ENCODE measurements around the gene TPP1. TPM values are rescaled to one million over a fixed set of nuclear protein-coding genes. Genes with fewer than 3 reads are reported as not detected.

TPP1 gene
- total and polyA plus RNA-seq, 7 donors = 13.2 to 60.3 (median 47.9) TPM

GRCh38 chr11:6596239-6596877, 22.9 kb downstream of the TPP1 start:
- 81 to 87% methylated on average over 5 of the region's 5 CpGs for WGBS, 2 donors
- intact Hi-C loops (cut with DNase I) = no loop called here
- H3K36me3 ChIP-seq = peaks cover 17 to 53% (median 23%) of the 10 kb centered on the region in 4 donors
- no peaks in the 10 kb centered on the region for H3K27me3 ChIP-seq
- H3K27ac ChIP-seq = peak overlapping the region; percentile 61 to 99 (median 84)
- no peak for TF ChIP-seq CTCF (IDR thresholded peaks at IDR 0.05)
- TF ChIP-seq POLR2AphosphoS5 (IDR thresholded peaks at IDR 0.05) = peak in 3 of 4 donors; percentile 11 to 51 (median 18)
- TF ChIP-seq POLR2A (IDR thresholded peaks at IDR 0.05) = no peak
- peak in 1 of 4 donors; percentile 23 for TF ChIP-seq EP300 (IDR thresholded peaks at IDR 0.05)
- H3K4me3 ChIP-seq = no peak overlapping the region
- no peaks in the 10 kb centered on the region for H3K9me3 ChIP-seq
- H3K4me1 ChIP-seq = peaks cover 0 to 87% (median 61%) of the 10 kb centered on the region in 4 donors
- DNase-seq = peak; percentile 65

GRCh38 chr11:6594142-6594768, 25.0 kb downstream of the TPP1 start:
- 93 to 95% methylated on average over 3 of the region's 3 CpGs for WGBS, 2 donors
- peaks cover under 1 to 40% (median 3%) of the 10 kb centered on the region in 4 donors for H3K36me3 ChIP-seq
- intact Hi-C loops (cut with DNase I) = no loop called here

GRCh38 chr11:6588018-6588417, 31.2 kb downstream of the TPP1 start:
- peaks cover 0 to 9% (median 2%) of the 10 kb centered on the region in 4 donors for H3K9me3 ChIP-seq
- no peak for DNase-seq
- no peak overlapping the region for H3K4me3 ChIP-seq
- TF ChIP-seq POLR2A (IDR thresholded peaks at IDR 0.05) (no peak), CTCF (IDR thresholded peaks at IDR 0.05) (no peak), EP300 (IDR thresholded peaks at IDR 0.05) (no peak), POLR2AphosphoS5 (IDR thresholded peaks at IDR 0.05) (no peak)
- peaks cover 0 to 27% (median 20%) of the 10 kb centered on the region in 4 donors for H3K4me1 ChIP-seq
- H3K27ac ChIP-seq = peak overlapping the region in 3 of 4 donors; percentile 75 to 80 (median 78)
- no peaks in the 10 kb centered on the region for H3K27me3 ChIP-seq
- WGBS, 2 donors = 92 to 95% methylated on average over 1 of the region's 1 CpG
- H3K36me3 ChIP-seq = peaks cover 0 to 16% (median 0%) of the 10 kb centered on the region in 4 donors
- intact Hi-C loops (cut with DNase I) = no loop called here

More at GRCh38 chr11:6594142-6594768, 25.0 kb downstream of the TPP1 start:
- no peaks in the 10 kb centered on the region for H3K9me3 ChIP-seq
- peak overlapping the region in 3 of 4 donors; percentile 80 to 99 (median 87) for H3K27ac ChIP-seq
- TF ChIP-seq POLR2AphosphoS5 (IDR thresholded peaks at IDR 0.05) (no peak), EP300 (IDR thresholded peaks at IDR 0.05) (no peak), CTCF (IDR thresholded peaks at IDR 0.05) (no peak), POLR2A (IDR thresholded peaks at IDR 0.05) (no peak)
- H3K27me3 ChIP-seq = no peaks in the 10 kb centered on the region
- peak; percentile 52 for DNase-seq
- H3K4me1 ChIP-seq = peaks cover 0 to 66% (median 45%) of the 10 kb centered on the region in 4 donors
- H3K4me3 ChIP-seq = no peak overlapping the region

GRCh38 chr11:6587360-6587953, 31.8 kb downstream of the TPP1 start:
- no peak overlapping the region for H3K4me3 ChIP-seq
- H3K9me3 ChIP-seq = peaks cover 0 to 9% (median 2%) of the 10 kb centered on the region in 4 donors
- peaks cover 0 to 24% (median 19%) of the 10 kb centered on the region in 4 donors for H3K4me1 ChIP-seq
- TF ChIP-seq POLR2AphosphoS5 (IDR thresholded peaks at IDR 0.05) = peak; percentile 34 to 87 (median 72)
- TF ChIP-seq EP300 (IDR thresholded peaks at IDR 0.05) = peak in 1 of 4 donors; percentile 2
- no peak for TF ChIP-seq CTCF (IDR thresholded peaks at IDR 0.05)
- TF ChIP-seq POLR2A (IDR thresholded peaks at IDR 0.05) = no peak
- H3K27ac ChIP-seq = peak overlapping the region in 3 of 4 donors; percentile 75 to 80 (median 78)
- H3K36me3 ChIP-seq = peaks cover 0 to 16% (median 0%) of the 10 kb centered on the region in 4 donors
- no peaks in the 10 kb centered on the region for H3K27me3 ChIP-seq
- 95 to 97% methylated on average over 11 of the region's 11 CpGs for WGBS, 2 donors
- peak; percentile 87 for DNase-seq
- intact Hi-C loops (cut with DNase I) = no loop called here
